NCI-H1092 treated with DMSO at 0.1 percent for 48 hours (cell line): ENCODE data around the gene C16orf82.

Experiments used
- DNase-seq: peaks from one replicate; lab custom pipeline; 2025; lab: John Stamatoyannopoulos, UW

C16orf82 gene

GRCh38 chr16:27088216-27088615 lies 21.5 kb downstream of the C16orf82 start:
- no peak for DNase-seq

- DNase-seq: no peak
These were observed 29.6 kb downstream of the C16orf82 start for GRCh38 chr16:27096375-27096774.

DNA sequence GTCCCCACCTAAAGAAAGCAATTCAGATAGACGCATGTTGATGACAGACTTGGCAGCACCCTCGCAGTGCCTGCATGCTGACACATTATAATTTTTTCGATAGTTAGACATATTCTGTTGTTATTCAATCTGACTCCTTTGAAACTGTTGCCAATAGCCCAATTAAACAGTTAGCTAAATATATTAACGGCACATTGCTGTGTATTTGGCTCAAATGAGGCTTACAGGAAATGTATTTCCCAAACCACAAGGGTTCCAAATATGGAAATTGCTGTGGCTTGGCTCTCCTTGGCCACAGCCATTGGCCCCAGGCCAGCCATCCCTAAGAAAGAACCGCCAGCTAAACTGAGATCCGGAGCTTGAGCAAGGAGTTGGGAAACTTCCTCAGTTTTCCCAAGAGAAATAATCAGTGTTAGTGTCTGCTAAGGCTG lies 31.1 kb downstream of the C16orf82 start:
- DNase-seq: no peak

DNA sequence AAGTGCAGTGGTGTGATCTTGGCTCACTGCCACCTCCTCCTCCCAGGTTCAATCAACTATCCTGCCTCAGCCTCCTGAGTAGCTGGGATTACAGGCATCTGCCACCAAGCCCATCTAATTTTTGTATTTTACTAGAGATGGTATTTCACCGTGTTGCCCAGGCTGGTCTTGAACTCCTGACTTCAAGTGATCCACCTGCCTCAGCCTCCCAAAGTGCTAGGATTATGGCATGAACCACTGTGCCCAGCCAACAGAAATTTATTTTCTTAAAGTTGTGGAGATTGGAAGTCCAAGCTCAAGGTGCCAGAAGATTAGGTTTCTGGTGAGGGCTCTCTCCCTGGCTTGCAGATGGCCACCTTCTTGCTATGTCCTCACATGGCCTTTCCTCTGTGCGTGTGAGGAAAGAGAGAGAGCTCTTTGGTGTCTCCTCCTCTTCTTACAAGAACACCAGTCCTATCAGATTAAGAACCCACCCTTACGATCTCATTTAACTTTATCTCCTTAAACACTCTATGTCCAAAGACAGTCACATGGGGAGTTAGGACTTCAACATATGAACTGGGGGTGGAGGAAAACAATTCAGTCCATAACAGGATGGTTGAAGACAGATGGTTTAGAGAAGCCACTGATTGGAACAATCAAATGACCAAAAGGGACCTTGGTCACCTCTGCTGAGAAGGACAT lies 31.8 kb downstream of the C16orf82 start:
- DNase-seq: no peak

DNA sequence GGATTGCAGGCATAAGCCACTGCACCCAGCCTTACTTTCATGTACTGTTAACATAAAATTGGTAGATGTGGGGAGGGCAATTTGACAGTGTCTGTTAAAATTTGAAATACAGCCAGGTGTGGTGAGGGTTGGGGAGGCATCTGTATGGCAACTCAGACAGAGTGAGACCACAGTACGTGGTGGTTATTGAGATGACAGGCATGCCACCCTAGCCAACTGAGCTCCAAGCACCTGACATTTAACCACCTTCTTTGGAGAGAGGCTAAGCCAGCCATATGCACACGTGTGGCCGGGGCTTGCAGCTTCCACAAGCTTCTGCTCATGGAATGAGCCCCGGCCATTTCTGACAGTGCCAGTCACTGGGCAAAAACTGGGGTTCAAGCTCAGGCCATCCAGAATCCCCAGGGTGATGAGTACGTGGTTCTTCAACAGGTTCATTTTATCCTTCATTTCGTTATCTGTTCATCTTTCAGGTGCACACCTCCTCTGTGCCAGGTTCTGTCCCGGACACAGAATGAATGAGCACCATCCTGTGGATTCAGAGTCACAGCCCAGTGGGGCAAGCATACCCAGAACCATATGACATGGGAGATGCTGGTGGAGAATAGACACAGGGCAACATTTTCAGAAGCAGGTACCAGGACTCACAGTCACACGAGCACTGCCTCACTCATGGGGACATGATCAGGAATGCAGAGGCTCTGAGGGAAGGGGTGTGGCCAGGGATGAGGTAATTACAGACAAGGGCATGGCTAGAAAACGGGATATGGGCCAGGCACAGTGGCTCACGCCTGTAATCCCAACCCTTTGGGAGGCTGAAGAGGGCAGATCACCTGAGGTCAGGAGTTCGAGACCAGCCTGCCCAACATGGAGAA lies 36.2 kb downstream of the C16orf82 start:
- no peak for DNase-seq

GRCh38 chr16:27103954-27104353 lies 37.2 kb downstream of the C16orf82 start:
- no peak for DNase-seq

DNA sequence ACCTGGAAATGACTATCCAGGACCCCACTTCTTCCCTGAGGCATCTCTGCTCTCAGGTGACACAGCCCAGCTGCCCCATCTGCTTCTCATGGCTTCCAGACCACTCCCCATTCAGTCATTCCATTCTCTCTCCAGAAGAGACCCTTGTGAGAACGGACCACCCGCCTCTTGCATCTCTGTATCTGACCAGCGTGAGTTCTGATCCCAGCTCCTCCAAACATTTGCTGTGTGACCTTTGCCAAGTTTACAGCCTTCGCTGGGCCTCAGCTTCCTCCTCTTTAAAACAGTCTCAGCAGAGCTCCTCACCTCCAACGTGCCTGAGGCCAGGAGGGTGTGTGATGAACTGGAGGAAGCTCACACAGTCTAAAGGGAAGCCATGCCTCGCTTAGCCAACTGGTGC lies 39.6 kb downstream of the C16orf82 start:
- no peak for DNase-seq

DNA sequence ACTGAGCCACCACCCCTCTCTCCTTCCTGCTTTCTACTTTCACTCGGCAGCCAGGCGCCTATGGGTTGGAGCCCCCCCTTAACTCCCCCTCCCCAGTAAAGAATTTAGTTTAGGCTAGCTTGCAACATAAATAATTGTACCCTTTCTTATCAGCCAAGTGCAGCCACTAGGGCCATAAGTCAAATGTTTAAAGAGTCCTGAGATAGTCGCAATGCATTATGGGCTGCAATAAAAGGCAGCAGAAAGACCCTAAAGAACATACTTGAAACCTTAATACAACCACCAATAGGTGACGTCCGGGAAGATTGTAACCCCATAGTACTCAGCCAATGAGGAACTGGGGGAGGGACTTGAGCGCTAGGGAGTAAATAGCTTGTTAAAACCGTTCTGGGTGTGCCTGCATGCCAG lies 40.5 kb downstream of the C16orf82 start:
- DNase-seq: no peak

DNA sequence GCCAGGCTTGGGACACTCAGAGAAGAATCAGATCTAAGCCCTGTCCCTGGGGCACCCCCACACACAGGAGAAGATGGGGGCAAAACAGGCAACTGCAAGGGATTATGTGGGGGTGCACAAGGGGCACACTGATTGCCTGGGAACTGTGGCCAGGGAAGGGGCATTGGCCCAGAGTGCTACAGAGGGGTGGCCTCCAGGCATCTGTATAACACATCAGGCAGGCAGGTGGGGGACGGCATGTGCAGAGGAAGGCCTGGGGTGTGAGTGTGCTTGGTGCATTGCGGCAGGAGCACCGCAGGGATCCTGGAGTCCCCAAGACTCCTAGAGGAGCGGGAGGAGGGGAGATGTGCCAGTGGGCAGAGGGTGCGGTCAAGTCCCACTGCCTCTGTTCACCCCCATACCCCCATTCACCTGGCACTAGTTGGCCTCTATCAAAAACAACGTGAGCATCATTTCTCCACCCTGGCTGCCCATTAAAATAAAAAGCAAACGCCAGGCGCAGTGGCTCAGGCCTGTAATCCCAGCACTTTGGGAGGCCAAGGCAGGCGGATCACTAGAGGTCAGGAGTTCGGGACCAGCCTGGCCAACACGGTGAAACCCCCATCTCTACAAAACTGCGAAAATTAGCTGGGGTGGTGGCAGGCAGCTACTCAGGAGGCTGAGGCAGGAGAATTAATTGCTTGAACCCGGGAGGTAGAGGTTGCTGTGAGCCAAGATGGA lies 41.5 kb downstream of the C16orf82 start:
- DNase-seq: no peak

DNA sequence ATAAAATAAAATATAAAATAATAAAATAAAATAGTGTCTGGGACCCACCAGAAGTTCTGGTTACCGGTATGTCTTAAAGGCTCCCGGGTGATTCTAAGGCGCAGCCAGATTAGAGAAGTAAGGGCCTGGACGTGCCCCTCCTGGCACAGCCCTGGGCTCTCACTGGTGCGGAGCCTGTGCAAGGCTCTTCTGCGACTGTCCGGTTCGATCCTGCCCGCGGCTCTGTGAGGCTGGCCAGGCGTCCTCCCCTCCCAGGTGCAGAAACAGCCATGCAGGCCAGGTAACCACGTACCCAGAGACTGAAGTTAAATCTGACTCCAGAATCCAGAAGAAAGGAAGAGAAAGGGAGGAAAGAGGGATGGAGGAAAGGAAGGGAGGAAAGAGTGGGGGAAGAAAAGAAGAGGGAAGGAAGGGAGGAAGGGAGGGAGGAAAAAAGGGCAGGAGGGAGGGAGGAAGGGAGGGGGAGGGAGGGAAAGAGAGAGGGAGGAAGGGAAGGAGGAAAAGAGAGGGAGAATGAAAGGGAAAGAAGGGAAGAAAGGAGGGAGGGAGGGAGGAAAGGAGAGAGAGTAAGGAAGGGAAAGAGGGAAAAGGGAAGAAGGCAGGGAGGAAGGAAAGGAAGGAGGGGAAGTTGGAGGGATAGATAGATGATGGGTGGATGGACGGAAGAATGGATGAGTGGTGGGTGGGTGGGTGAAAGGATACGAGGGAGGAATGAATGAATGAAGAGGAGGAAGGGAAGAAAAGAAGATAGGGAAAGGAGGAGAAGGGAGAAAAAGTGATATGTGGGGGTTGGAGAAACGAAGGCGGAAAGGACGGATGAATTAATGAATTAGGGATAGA lies 42.3 kb downstream of the C16orf82 start:
- no peak for DNase-seq

DNA sequence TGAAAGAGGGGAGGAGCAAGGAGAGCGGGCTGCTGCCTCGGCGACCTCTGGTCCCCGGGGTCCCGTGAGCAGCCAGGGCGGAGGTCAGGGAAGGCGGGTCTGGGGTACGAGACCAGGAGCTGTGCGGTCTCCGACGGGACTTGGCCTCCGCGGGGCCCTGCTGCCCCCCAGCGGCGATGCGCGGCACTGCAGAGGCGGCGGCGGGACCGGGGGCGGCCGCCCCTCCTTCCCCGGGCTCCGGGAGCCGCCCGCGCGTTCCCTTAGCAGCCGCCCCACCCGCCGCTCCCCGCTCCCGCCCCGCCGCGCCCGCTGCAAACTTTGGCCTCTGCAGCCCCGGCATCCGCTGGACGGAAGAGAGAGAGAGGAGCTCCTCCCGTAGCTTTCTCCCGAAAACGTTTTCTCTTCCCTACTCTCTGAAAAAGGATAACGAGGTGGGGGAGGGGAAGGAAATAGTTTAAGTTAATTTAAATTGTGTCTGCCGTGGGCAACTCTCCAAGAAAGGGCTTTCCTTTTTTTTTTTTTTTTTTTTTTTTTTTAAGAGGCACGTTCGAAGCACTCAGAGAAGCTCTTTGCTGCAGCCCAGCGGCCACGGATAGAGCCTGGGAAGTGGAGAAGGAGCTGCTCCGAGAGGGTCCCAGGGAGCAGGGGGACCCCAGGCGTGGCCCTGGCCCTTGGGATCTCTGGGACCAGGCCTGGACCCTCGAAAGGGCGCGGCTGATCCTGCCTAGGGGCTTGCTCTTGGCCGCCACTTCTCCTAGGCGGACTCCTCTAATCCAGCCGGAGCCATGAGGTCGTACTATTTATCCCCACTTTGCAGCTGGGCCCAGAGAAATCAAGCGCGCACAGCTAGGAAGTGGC lies 43.2 kb downstream of the C16orf82 start:
- peak; percentile 34 for DNase-seq

GRCh38 chr16:27110524-27110896 lies 43.8 kb downstream of the C16orf82 start:
- DNase-seq: no peak

DNA sequence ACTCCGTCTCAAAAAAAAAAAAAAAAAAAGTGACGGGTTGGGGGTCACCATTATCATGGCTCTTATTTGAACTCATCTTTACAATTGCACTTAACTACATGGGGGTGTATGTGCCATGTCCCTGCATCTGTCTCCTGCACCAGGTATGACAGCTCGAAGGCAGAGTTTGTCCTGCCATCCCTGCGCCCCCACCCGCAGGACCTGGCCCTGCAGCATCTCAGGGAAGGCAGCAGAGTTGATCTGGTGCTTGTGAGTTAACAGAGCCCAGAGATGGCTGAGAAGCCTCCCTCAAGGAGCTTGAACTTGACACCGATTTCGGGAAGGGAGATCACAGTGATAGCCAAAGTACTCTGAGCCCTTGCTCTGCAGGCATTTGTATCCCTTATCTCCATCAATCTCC lies 44.8 kb downstream of the C16orf82 start:
- no peak for DNase-seq

DNA sequence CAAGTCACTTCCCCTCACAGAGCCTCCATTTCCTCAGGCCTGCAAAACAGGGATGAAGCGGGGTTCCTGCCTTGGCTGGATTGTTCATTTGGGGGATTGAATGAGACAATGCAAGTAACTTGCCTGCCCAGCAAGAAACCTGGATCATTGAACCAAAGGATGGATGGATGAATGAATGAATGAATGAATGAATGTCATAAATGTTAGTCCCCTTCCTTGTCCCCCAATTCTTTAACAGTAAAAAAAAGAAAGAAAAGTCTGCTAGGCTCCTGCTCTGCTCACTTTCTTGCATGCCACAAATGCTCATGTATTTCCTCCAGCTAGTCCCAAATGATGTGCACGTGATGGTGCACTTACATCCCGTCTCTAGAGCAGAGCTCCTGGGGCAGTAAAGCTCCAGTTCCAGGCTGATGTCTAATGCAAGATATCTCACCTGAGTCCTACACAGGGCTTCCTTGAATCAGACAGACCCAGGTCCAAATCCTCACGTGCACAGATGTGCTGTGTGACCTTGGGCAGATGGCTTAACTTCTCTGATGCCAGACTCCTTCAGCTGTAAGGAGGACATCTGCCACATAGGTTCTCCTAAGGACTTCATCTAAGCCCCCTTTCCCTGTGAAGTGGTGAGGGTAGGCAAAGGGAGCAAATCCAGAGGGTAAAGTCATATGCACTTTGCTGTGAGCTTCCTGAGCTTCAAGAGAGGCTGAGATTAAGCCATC lies 45.5 kb downstream of the C16orf82 start:
- DNase-seq: no peak

- DNase-seq: no peak
These were observed 46.7 kb downstream of the C16orf82 start for GRCh38 chr16:27113341-27113841.

- DNase-seq: no peak
These were observed 47.3 kb downstream of the C16orf82 start for GRCh38 chr16:27114006-27114405.

- no peak for DNase-seq
These were observed 51.8 kb downstream of the C16orf82 start for GRCh38 chr16:27118526-27118925.
